Measurements from ENCODE around the gene TOR1AIP1.

DNA sequence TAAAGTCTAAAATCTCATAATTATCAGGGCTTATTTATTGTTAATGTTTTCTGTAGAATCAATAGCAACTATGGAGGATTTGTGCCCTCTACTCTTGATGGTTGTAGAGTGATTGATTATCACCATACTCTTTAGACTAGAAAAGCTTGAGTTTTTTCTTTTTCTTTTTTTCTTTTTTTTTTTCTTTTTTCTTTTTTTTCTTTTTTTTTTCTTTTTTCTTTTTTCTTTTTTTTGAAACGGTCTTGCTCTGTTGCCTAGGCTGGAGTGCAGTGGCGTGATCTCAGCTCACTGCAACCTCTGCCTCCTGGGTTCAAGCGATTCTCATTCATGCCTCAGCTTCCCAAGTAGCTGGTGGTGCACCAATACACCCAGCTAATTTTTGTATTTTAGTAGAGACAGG is 29.7 kb downstream of the TOR1AIP1 start:
- TF ChIP-seq CTCF (IDR thresholded peaks at IDR 0.05) = no peak
- TF ChIP-seq POLR2A (IDR thresholded peaks at IDR 0.05; ENCODE audit: low read length) = no peak
- no peak for TF ChIP-seq MAX (IDR thresholded peaks at IDR 0.05)
- TF ChIP-seq RAD21 (conservative IDR thresholded peaks at IDR 0.05 in 1 of 2, IDR thresholded peaks at IDR 0.05 in 1 of 2) = no peak
- no peak for TF ChIP-seq CHD2 (IDR thresholded peaks at IDR 0.05; ENCODE audit: low read length, partially characterized antibody)
- no peak for TF ChIP-seq ESRRA (IDR thresholded peaks at IDR 0.05; ENCODE audit: borderline replicate concordance, low read length)
- TF ChIP-seq POLR2AphosphoS2 (conservative IDR thresholded peaks at IDR 0.05; ENCODE audit: low read length) = no peak
- no peak for TF ChIP-seq PHF8 (IDR thresholded peaks at IDR 0.05; ENCODE audit: borderline replicate concordance, low read depth)
